Caco-2 (cell line): Measurements from ENCODE around the gene MPPE1. TPM values are rescaled to one million over a fixed set of nuclear protein-coding genes. Genes with fewer than 3 reads are reported as not detected.

Experiments
- BruUV-seq: library from RNA; stranded (reverse); fragments of 400-500 nt; replicated peaks from 2 replicates; lab custom pipeline; 2021; lab: Mats Ljungman, UMichigan
- CTCF ChIA-PET: fragments of 300-600 bp; sonication (Branson Sonifier 250); formaldehyde crosslinking; loops from one replicate; lab custom pipeline; 2022; ENCODE audit warnings: antibody characterized with exemption; lab: Charles Lee
- POLR2A ChIA-PET: fragments of 300-600 bp; sonication (Branson Sonifier 250); formaldehyde crosslinking; loops from one replicate; lab custom pipeline; 2022; ENCODE audit warnings: antibody characterized with exemption; lab: Charles Lee
- DNase-seq, 2 experiments: peaks; one replicate each; pipeline versions ENCODE4 v3.0.0 to v3.0.0-alpha.2; 2020 to 2022
- H3K27me3 ChIP-seq: replicated peaks from 2 replicates; pipeline ENCODE4 v1.6.0; 2011; ENCODE audit warnings: low read length; ENCODE audit not compliant: control insufficient read depth, insufficient read depth
- H3K36me3 ChIP-seq: 2 replicates; pipeline ENCODE4 v1.5.1; 2011; ENCODE audit warnings: low read length; ENCODE audit not compliant: control insufficient read depth, insufficient read depth
- H3K4me1 ChIP-seq: fragments of 250-450 bp; sonication (Bioruptor Pico); 2 replicates; pipeline ENCODE4 v1.5.1; 2020; ENCODE audit warnings: mild to moderate bottlenecking
- H3K4me3 ChIP-seq: 2 replicates; pipeline ENCODE4 v1.5.1; 2011; ENCODE audit warnings: low read depth, mild to moderate bottlenecking, control low read depth, low read length
- H3K9me3 ChIP-seq: fragments of 250-450 bp; sonication (Bioruptor Pico); 2 replicates; pipeline ENCODE4 v1.5.1; 2020; ENCODE audit warnings: mild to moderate bottlenecking, moderate library complexity
- H3K27ac Mint-ChIP-seq: one replicate; pipeline ENCODE4 v1.8.0; 2022; ENCODE audit warnings: mixed read lengths; ENCODE audit not compliant: unreplicated experiment
- H3K27me3 Mint-ChIP-seq: one replicate; pipeline ENCODE4 v1.8.0; 2022; ENCODE audit warnings: mixed read lengths; ENCODE audit not compliant: insufficient read depth, unreplicated experiment
- H3K36me3 Mint-ChIP-seq: one replicate; pipeline ENCODE4 v1.8.0; 2022; ENCODE audit warnings: mild to moderate bottlenecking, mixed read lengths; ENCODE audit not compliant: insufficient read depth, unreplicated experiment
- H3K4me1 Mint-ChIP-seq: one replicate; pipeline ENCODE4 v1.8.0; 2022; ENCODE audit warnings: low read depth, mixed read lengths; ENCODE audit not compliant: unreplicated experiment
- H3K4me3 Mint-ChIP-seq: one replicate; pipeline ENCODE4 v1.8.0; 2022; ENCODE audit warnings: mild to moderate bottlenecking, moderate library complexity, mixed read lengths; ENCODE audit not compliant: unreplicated experiment
- H3K9me3 Mint-ChIP-seq: one replicate; pipeline ENCODE4 v1.8.0; 2022; ENCODE audit warnings: mixed read lengths; ENCODE audit not compliant: unreplicated experiment
- CTCF ChIP-seq, 2 experiments: fragments of 200-600 bp in 1 of 2; IDR thresholded peaks; 1 replicate in 1 of 2; 2 replicates in 1 of 2; pipeline versions ENCODE4 v1.5.1 to v1.8.0; 2011 to 2022; ENCODE audit warnings: antibody characterized with exemption in 1 of 2, control low read depth in 1 of 2, inconsistent platforms in 1 of 2, low read depth in 1 of 2, low read length in 1 of 2, mild to moderate bottlenecking in 1 of 2, moderate library complexity in 1 of 2; ENCODE audit not compliant: insufficient read depth in 1 of 2, severe bottlenecking in 1 of 2, unreplicated experiment in 1 of 2
- intact Hi-C: fragments of 100-400 bp; cut with micrococcal nuclease; formaldehyde crosslinking; loops from one replicate; pipeline ENCODE4 v1.10.0; 2022; ENCODE audit not compliant: unreplicated experiment
- total RNA-seq: library from RNA; stranded (reverse); gene quantifications from 2 replicates; pipeline ENCODE4 v1.2.3, GENCODE V29; 2022

The MPPE1 gene
- total RNA-seq, 1 experiment from 2014 or later, result 52.6 TPM

GRCh38 chr18:11944786-11945185, 36.7 kb upstream of the MPPE1 start:
- Mint-ChIP-seq H3K36me3 (peaks cover 5% of the 10 kb centered on the region), H3K4me1 (peaks cover 18% of the 10 kb centered on the region), H3K4me3 (no peak overlapping the region), H3K27ac (no peak overlapping the region), H3K27me3 (no peaks in the 10 kb centered on the region), H3K9me3 (no peaks in the 10 kb centered on the region)
- ChIA-PET POLR2A (no interaction called here), CTCF (no interaction called here)
- intact Hi-C loops, result no loop called here
- H3K9me3 ChIP-seq, result no peaks in the 10 kb centered on the region
- no peak for TF ChIP-seq CTCF (IDR thresholded peaks at IDR 0.05; ENCODE audit: insufficient read depth in 1 of 2, low read depth in 1 of 2, low read length in 1 of 2, severe bottlenecking in 1 of 2, unreplicated experiment in 1 of 2)
- DNase-seq, result no peak
- H3K4me3 ChIP-seq, result no peak overlapping the region
- no TSS peak for BruUV-seq
- no peaks in the 10 kb centered on the region for H3K27me3 ChIP-seq
- peaks cover 21% of the 10 kb centered on the region for H3K4me1 ChIP-seq
- H3K36me3 ChIP-seq, result no peaks in the 10 kb centered on the region

GRCh38 chr18:11944252-11944651, 36.1 kb upstream of the MPPE1 start:
- Mint-ChIP-seq H3K27ac (no peak overlapping the region), H3K9me3 (no peaks in the 10 kb centered on the region), H3K27me3 (no peaks in the 10 kb centered on the region), H3K4me1 (peaks cover 18% of the 10 kb centered on the region), H3K4me3 (no peak overlapping the region), H3K36me3 (peaks cover 6% of the 10 kb centered on the region)
- intact Hi-C loops, result no loop called here
- no peak for TF ChIP-seq CTCF (IDR thresholded peaks at IDR 0.05; ENCODE audit: insufficient read depth in 1 of 2, low read depth in 1 of 2, low read length in 1 of 2, severe bottlenecking in 1 of 2, unreplicated experiment in 1 of 2)
- no peaks in the 10 kb centered on the region for H3K27me3 ChIP-seq
- no peaks in the 10 kb centered on the region for H3K9me3 ChIP-seq
- BruUV-seq, result no TSS peak
- H3K4me3 ChIP-seq, result no peak overlapping the region
- H3K4me1 ChIP-seq, result peaks cover 21% of the 10 kb centered on the region
- POLR2A ChIA-PET, result no interaction called here
- no peaks in the 10 kb centered on the region for H3K36me3 ChIP-seq
- DNase-seq, result no peak
- CTCF ChIA-PET, result no interaction called here

GRCh38 chr18:11943551-11943950, 35.4 kb upstream of the MPPE1 start:
- Mint-ChIP-seq H3K4me1 (peaks cover 12% of the 10 kb centered on the region), H3K27ac (no peak overlapping the region), H3K27me3 (no peaks in the 10 kb centered on the region), H3K9me3 (no peaks in the 10 kb centered on the region), H3K4me3 (no peak overlapping the region), H3K36me3 (peaks cover 6% of the 10 kb centered on the region)
- Histone ChIP-seq H3K36me3 (no peaks in the 10 kb centered on the region), H3K27me3 (no peaks in the 10 kb centered on the region), H3K9me3 (no peaks in the 10 kb centered on the region), H3K4me3 (no peak overlapping the region), H3K4me1 (peaks cover 21% of the 10 kb centered on the region)
- ChIA-PET POLR2A (no interaction called here), CTCF (no interaction called here)
- intact Hi-C loops, result no loop called here
- no peak for DNase-seq
- no peak for TF ChIP-seq CTCF (IDR thresholded peaks at IDR 0.05; ENCODE audit: insufficient read depth in 1 of 2, low read depth in 1 of 2, low read length in 1 of 2, severe bottlenecking in 1 of 2, unreplicated experiment in 1 of 2)
- no TSS peak for BruUV-seq
